HG02759 (cell line): ENCODE measurements around the gene DPYSL5.
"Not testable (repeated sequence)": the region's sequence is repeated elsewhere in the genome, so short reads cannot be mapped to it uniquely, and the experiment has no call there.

ENCODE experiments used
- ATAC-seq: cut with Tn5 transposase; IDR thresholded peaks from one replicate; pipeline ENCODE4 v1.9.1; 2021; ENCODE audit warnings: mild to moderate bottlenecking, moderate library complexity; ENCODE audit not compliant: unreplicated experiment

Gene DPYSL5

GRCh38 chr2:26847655-26848335 is at the start of gene DPYSL5:
DPYSL5 (plus strand) TSS chr2:26848132; CDS start chr2:26898500, 50,368 bp downstream.
- ATAC-seq = no peak

- ATAC-seq = no peak
Observed at GRCh38 chr2:26801328-26801727, 46.6 kb upstream of the DPYSL5 start.

- ATAC-seq = no peak
Observed at GRCh38 chr2:26801796-26802195, 46.1 kb upstream of the DPYSL5 start.

- ATAC-seq = no peak
Observed at GRCh38 chr2:26805241-26805676, 42.7 kb upstream of the DPYSL5 start.

GRCh38 chr2:26807788-26808460 is 40.0 kb upstream of the DPYSL5 start:
- ATAC-seq = no peak

- no peak for ATAC-seq
Observed at GRCh38 chr2:26809211-26809610, 38.7 kb upstream of the DPYSL5 start.

- no peak for ATAC-seq
Observed at GRCh38 chr2:26809876-26810577, 37.9 kb upstream of the DPYSL5 start.

- no peak for ATAC-seq
Observed at GRCh38 chr2:26811261-26811660, 36.7 kb upstream of the DPYSL5 start.

GRCh38 chr2:26811791-26812694 is 35.9 kb upstream of the DPYSL5 start:
- ATAC-seq = no peak

- no peak for ATAC-seq
Observed at GRCh38 chr2:26812731-26813130, 35.2 kb upstream of the DPYSL5 start.

GRCh38 chr2:26814072-26814765 is 33.7 kb upstream of the DPYSL5 start:
- ATAC-seq = not testable (repeated sequence)

GRCh38 chr2:26816893-26817292 is 31.0 kb upstream of the DPYSL5 start:
- ATAC-seq = no peak

- no peak for ATAC-seq
Observed at GRCh38 chr2:26818255-26818654, 29.7 kb upstream of the DPYSL5 start.

- ATAC-seq = no peak
Observed at GRCh38 chr2:26818972-26819371, 29.0 kb upstream of the DPYSL5 start.

- ATAC-seq = no peak
Observed at GRCh38 chr2:26820932-26821331, 27.0 kb upstream of the DPYSL5 start.

- ATAC-seq = no peak
Observed at GRCh38 chr2:26822877-26823276, 25.1 kb upstream of the DPYSL5 start.

- ATAC-seq = no peak
Observed at GRCh38 chr2:26838121-26838906, 9.6 kb upstream of the DPYSL5 start.

- ATAC-seq = no peak
Observed at GRCh38 chr2:26840937-26841610, 6.9 kb upstream of the DPYSL5 start.

- no peak for ATAC-seq
Observed at GRCh38 chr2:26843041-26843440, 4.9 kb upstream of the DPYSL5 start.
